D721Med (cell line): ENCODE measurements around the gene SBNO2.

Experiments used
- DNase-seq: peaks from one replicate; pipeline ENCODE4 v3.0.0; 2011; ENCODE audit warnings: low spot score; ENCODE audit not compliant: insufficient read length
- FAIRE-seq: peaks from 2 replicates; lab custom pipeline; 2011; peaks lifted over from hg19 to GRCh38; lab: Jason Lieb, UNC
- TF ChIP-seq, protein P1 (sequence below): IDR thresholded peaks from 2 replicates; pipeline ENCODE4 v1.5.1; 2012; ENCODE audit warnings: mild to moderate bottlenecking, control low read depth; ENCODE audit not compliant: insufficient read depth; ENCODE audit errors: missing control alignments

The SBNO2 gene

DNA sequence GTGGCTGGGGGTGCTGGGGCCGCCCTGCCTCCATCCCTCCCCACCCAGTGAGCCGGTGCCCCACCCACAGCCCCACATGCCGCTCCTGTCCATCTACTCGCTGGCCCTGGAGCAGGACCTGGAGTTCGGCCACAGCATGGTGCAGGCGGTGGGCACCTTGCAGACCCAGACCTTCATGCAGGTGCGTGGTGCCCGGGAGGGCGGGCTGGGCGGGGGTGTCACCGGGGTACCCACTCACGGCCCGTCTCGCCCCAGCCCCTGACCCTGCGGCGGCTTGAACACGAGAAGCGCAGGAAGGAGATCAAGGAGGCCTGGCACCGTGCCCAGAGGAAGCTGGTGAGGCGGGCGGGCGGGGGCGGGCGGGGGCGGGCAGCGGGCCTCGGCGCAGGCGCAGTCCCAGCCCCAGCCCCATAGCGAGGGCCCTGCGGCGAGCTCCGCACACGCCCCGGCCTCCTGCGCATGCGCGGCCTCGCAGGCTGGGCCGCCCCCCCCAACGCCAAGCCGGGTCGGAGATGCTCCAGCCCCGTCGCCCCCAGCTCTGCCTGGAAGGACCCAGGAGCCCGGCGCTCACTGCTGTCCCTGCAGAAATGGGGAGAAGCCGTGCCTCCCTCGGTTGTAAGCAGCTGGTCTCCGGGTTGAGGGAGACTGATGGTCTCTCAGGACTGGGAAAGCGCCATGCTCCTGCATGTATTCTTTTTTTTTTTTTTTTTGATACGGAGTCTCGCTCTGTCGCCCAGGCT lies 99.4 kb downstream of the SBNO2 start:
- DNase-seq (peak; percentile 99), FAIRE-seq (no peak)
- TF ChIP-seq, protein P1, sequence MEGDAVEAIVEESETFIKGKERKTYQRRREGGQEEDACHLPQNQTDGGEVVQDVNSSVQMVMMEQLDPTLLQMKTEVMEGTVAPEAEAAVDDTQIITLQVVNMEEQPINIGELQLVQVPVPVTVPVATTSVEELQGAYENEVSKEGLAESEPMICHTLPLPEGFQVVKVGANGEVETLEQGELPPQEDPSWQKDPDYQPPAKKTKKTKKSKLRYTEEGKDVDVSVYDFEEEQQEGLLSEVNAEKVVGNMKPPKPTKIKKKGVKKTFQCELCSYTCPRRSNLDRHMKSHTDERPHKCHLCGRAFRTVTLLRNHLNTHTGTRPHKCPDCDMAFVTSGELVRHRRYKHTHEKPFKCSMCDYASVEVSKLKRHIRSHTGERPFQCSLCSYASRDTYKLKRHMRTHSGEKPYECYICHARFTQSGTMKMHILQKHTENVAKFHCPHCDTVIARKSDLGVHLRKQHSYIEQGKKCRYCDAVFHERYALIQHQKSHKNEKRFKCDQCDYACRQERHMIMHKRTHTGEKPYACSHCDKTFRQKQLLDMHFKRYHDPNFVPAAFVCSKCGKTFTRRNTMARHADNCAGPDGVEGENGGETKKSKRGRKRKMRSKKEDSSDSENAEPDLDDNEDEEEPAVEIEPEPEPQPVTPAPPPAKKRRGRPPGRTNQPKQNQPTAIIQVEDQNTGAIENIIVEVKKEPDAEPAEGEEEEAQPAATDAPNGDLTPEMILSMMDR, result no peak

DNA sequence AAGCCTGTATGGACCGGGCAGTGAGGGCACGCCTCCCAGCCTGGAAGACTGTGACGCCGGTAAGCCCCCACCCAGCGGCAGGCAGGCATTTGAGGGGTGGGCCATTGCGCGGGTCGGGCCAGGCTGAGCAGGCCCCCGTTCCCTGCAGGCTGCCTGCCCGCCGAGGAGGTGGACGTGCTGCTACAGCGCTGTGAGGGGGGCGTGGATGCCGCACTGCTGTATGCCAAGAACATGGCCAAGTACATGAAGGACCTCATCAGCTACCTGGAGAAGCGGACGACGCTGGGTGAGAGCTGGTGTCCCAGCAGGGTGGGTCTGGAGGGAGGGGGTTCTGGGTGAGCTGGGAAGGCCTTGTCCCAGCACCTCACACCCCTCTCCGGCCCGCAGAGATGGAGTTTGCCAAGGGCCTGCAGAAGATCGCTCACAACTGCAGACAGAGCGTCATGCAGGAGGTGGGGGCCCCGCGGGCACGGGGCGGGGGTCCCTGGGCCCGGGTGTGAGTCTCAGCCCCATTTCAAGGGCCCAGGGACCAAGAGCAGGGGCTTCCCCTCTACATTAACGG lies 100.0 kb downstream of the SBNO2 start:
- TF ChIP-seq, protein P1, result no peak
- DNase-seq (no peak), FAIRE-seq (no peak)

DNA sequence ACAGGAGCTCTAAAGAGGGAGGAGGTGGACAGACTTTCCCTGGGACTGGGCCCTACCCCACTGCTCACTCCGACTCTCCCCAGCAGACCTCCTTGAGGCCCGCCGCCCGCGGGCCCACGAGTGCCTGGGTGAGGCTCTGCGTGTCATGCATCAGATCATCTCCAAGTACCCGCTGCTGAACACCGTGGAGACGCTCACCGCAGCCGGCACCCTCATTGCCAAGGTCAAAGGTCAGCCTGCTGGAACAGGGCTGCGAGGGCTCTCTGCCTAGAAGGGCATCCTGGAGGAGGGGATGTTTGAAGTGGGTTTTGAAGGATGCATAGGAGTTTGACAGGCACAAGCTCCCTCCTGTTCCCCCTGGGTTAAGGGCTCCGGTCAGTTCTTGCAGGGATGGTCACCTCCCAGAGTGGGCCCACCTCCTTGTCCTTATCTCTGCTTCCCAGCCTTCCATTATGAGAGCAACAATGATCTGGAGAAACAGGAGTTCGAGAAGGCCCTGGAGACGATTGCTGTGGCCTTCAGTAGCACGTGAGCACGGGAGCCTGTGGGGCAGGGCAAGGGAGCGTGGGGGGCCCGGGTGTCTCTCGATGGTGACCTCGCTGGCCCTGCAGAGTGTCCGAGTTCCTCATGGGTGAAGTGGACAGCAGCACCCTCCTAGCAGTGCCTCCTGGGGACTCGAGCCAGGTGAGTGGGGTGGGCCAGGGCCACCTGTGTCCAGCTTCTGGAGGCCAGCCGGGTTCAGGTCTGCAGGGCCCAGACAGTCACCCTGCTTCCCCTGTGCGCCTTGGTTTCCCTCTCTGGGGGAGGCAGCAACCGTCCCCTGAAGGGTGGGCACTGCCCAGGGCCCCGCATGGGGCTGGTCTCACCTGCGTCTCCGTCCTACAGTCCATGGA lies 100.8 kb downstream of the SBNO2 start:
- FAIRE-seq (no peak), DNase-seq (no peak)
- TF ChIP-seq, protein P1, result no peak

DNA sequence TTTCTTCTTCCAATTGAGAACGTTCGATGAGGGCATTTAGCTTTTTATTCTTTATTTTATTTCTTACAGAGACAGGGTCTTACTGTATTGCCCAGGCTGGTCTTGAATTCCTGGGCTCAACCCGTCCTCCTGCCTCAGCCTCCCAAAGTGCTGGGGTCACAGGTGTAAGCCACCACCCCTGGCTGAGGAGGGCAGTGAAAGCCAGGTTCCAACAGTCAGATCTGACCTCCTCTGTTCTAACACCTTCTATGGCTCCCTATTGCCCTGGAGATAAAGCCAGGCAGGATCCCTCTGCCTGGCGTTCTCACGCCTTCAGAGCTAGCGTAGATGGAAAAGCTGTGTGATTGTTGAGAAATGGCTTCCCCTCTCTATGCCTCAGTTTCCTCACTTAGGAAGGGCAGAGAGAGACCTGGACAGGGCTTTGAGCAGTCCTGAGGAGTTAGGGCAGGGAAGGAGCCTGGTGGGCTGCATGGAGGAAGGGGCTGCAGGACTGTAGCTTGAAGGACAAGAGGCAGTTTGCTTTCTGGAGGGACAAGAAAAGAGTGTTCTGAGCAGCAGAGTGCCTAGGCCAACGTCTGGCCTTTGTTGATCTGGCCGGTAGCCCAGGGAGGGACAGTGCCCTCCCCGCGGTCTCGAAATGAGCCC lies 101.6 kb downstream of the SBNO2 start:
- TF ChIP-seq, protein P1, result no peak
- DNase-seq (no peak), FAIRE-seq (no peak)

DNA sequence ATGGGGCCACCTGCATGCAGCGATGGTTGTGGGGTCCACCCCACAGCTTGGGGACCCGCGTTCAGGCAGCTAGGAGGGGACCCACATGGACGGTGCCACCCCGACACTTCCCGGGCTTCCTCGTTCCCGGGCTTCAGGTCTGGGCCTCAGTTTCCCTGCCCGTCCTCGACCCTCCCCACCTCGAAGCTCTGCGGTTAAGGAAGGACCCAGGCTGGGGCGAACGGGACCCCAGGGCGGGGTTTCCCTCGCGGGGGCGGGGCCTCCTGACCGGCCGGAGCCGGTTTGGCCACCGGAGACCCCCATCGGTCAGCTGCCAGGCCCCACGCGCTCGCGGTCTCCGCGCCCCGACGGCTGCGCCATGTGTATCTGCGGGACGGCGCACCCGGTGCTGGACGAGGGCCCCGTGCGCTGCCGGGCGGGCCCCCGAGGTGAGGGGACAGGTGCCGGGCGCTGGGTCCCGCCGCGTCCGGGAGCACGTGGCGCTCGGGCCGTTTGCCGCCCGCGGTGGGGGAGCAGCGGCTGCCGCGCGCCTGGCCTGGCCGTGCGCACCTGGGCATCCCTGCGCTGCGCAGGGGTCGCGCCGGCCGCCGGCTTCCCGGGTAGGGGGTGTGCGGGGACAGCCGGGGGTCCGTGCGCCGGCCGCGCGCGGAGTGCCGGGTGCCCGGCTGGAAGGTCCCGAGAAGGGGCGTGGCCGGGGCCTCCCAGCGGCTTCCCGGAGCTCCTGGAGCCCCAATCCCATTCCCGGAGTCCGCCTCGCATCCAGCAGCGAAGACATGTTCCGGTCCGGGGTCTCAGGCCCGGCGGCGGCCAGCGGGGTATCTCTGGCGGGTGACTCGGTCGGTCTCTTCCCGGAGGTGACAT lies 102.9 kb downstream of the SBNO2 start:
- TF ChIP-seq, protein P1, result no peak
- no peak for DNase-seq
- no peak for FAIRE-seq

DNA sequence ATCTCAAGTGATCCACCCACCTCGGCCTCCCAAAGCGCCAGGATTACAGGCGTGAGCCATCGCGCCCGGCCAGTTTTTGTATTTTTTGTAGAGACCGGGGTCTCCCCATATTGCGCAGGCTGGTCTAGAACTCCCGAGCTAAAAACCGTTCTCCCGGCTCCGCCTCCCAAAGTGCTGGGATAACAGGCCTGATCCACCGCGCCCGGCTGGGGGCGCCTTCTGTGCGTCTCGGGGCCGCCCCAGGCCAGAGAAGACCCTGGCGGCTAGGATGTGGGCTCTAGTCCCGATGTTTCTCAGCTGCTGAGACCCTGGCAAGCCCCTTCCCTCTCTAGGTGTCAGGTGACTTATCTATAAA lies 103.5 kb downstream of the SBNO2 start:
- DNase-seq, result no peak
- FAIRE-seq, result no peak
- TF ChIP-seq, protein P1, result no peak
